HEK293T (cell line): ENCODE data around the gene NDUFB5.

ENCODE experiments used
- ARNT ChIP-seq: fragments of 450-650 bp; IDR thresholded peaks from 2 replicates; pipeline ENCODE4 v1.6.1; 2017; ENCODE audit warnings: mild to moderate bottlenecking
- NFRKB ChIP-seq: fragments of 450-650 bp; IDR thresholded peaks from 2 replicates; pipeline ENCODE4 v1.6.1; 2016; ENCODE audit warnings: mild to moderate bottlenecking, moderate library complexity
- PKNOX1 ChIP-seq: fragments of 450-650 bp; IDR thresholded peaks from 2 replicates; pipeline ENCODE4 v1.6.1; 2016
- SUZ12 ChIP-seq: fragments of 450-650 bp; IDR thresholded peaks from 2 replicates; pipeline ENCODE4 v1.6.1; 2016; ENCODE audit warnings: mild to moderate bottlenecking

GRCh38 chr3:179603831-179604230, 763 bp upstream of the NDUFB5 start:
- TF ChIP-seq SUZ12 (no peak), NFRKB (no peak), PKNOX1 (no peak), ARNT (no peak)
